B cell (primary cell): ENCODE results near the gene RIMS3.

Experiments
- EZH2 ChIP-seq: IDR thresholded peaks from 2 replicates; pipeline ENCODE4 v1.6.1; 2012; ENCODE audit warnings: borderline replicate concordance, low read depth, mild to moderate bottlenecking, moderate library complexity, low read length; ENCODE audit not compliant: insufficient read depth, poor library complexity, severe bottlenecking
- TF ChIP-seq, protein P1 (sequence below): fragments of 200-600 bp; IDR thresholded peaks from one replicate; pipeline ENCODE4 v1.8.0; 2022; ENCODE audit warnings: antibody characterized with exemption, mild to moderate bottlenecking

DNA sequence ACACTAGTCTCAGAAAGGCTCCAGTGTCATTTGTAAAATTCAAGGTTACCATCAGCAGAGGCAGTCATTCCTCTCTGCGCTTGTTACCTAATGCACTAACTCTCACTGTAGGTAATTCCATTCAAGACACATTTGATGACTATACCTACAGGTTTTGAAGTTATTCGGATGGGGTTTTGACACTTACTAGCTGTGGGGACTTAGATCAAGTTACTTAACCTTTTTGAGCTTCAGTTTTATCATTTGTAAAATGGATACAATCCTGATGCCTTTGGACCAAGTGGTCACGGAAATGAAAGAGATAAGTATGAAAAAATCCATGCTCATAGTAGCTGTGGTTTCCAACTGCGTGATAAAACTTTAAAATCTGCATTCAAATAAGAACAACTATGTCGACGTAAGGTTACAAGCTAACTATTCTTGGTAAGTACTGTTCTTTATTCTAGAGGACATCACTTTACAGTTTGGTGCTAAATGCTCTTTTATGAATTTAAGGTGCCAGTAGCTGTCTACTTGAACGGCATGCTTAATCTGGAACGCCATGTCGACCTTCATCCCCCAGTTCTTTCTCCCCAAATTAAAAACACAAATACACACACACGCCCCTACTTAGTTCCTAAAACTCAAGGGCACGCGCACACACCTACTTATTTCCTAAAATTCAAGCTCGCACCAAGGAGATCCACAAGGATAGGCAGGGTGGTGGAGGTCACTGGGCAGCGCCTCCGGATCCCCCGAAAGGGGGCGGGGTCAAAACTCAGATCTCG lies 25.5 kb upstream of the RIMS3 start:
- no peak for TF ChIP-seq EZH2
- TF ChIP-seq, protein P1, sequence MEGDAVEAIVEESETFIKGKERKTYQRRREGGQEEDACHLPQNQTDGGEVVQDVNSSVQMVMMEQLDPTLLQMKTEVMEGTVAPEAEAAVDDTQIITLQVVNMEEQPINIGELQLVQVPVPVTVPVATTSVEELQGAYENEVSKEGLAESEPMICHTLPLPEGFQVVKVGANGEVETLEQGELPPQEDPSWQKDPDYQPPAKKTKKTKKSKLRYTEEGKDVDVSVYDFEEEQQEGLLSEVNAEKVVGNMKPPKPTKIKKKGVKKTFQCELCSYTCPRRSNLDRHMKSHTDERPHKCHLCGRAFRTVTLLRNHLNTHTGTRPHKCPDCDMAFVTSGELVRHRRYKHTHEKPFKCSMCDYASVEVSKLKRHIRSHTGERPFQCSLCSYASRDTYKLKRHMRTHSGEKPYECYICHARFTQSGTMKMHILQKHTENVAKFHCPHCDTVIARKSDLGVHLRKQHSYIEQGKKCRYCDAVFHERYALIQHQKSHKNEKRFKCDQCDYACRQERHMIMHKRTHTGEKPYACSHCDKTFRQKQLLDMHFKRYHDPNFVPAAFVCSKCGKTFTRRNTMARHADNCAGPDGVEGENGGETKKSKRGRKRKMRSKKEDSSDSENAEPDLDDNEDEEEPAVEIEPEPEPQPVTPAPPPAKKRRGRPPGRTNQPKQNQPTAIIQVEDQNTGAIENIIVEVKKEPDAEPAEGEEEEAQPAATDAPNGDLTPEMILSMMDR: no peak
